GM23338 (cell line): ENCODE data around the gene ROS1. TPM values are rescaled to one million over a fixed set of nuclear protein-coding genes. Genes with fewer than 3 reads are reported as not detected.

Experiments
- ATAC-seq: fragments of 200-7000 bp; cut with Tn5 transposase; 3 replicates; pipeline ENCODE4 v1.9.1; 2020
- DNase-seq: peaks from one replicate; pipeline ENCODE4 v3.0.0-alpha.2; 2015; ENCODE audit warnings: low spot score
- H2AFZ ChIP-seq: fragments of 200-600 bp; sonication (generic); 2 replicates; pipeline ENCODE4 v1.8.0; 2016; ENCODE audit warnings: antibody characterized with exemption, mild to moderate bottlenecking, moderate library complexity
- H3F3A ChIP-seq: fragments of 200-600 bp; sonication (generic); replicated peaks from 2 replicates; pipeline ENCODE4 v1.8.0; 2017; ENCODE audit warnings: antibody characterized with exemption, mixed run types, low read depth
- H3K27ac ChIP-seq: fragments of 200-600 bp; sonication (generic); 2 replicates; pipeline ENCODE4 v1.6.1; 2016; ENCODE audit warnings: low read depth
- H3K27me3 ChIP-seq: fragments of 200-600 bp; sonication (generic); 2 replicates; pipeline ENCODE4 v1.8.0; 2016; ENCODE audit warnings: mild to moderate bottlenecking, mixed run types, moderate library complexity; ENCODE audit not compliant: insufficient read depth
- H3K36me3 ChIP-seq: fragments of 200-600 bp; sonication (generic); 2 replicates; pipeline ENCODE4 v1.8.0; 2016; ENCODE audit warnings: mild to moderate bottlenecking; ENCODE audit not compliant: insufficient read depth
- H3K4me1 ChIP-seq: fragments of 200-600 bp; sonication (generic); 2 replicates; pipeline ENCODE4 v1.8.0; 2016; ENCODE audit warnings: mild to moderate bottlenecking, moderate library complexity; ENCODE audit not compliant: insufficient read depth
- H3K4me2 ChIP-seq: fragments of 200-600 bp; sonication (generic); 2 replicates; pipeline ENCODE4 v1.7.1; 2017; ENCODE audit warnings: mixed run types
- H3K4me3 ChIP-seq: fragments of 200-600 bp; sonication (generic); 2 replicates; pipeline ENCODE4 v1.6.1; 2016; ENCODE audit warnings: mixed run types
- H3K79me2 ChIP-seq: fragments of 200-600 bp; sonication (generic); replicated peaks from 2 replicates; pipeline ENCODE4 v1.8.0; 2017; ENCODE audit warnings: mild to moderate bottlenecking; ENCODE audit not compliant: insufficient read depth
- H3K9me2 ChIP-seq: fragments of 200-600 bp; sonication (generic); 2 replicates; pipeline ENCODE4 v1.8.0; 2017; ENCODE audit not compliant: insufficient read depth
- H4K20me1 ChIP-seq: fragments of 200-600 bp; sonication (generic); replicated peaks from 2 replicates; pipeline ENCODE4 v1.8.0; 2017; ENCODE audit warnings: mild to moderate bottlenecking; ENCODE audit not compliant: insufficient read depth
- H3K27ac Mint-ChIP-seq: 2 replicates; pipeline ENCODE4 v1.8.0; 2020; ENCODE audit warnings: inconsistent platforms, mild to moderate bottlenecking, moderate library complexity, mixed read lengths
- H3K27me3 Mint-ChIP-seq: 3 replicates; pipeline ENCODE4 v1.8.0; 2022; ENCODE audit warnings: low read depth, mild to moderate bottlenecking, moderate library complexity, mixed read lengths, inconsistent platforms; ENCODE audit not compliant: insufficient read depth, poor library complexity
- H3K36me3 Mint-ChIP-seq: 3 replicates; pipeline ENCODE4 v1.8.0; 2021; ENCODE audit warnings: low read depth, mild to moderate bottlenecking, inconsistent platforms, moderate library complexity, mixed read lengths
- H3K4me1 Mint-ChIP-seq: 3 replicates; pipeline ENCODE4 v1.8.0; 2020; ENCODE audit warnings: mild to moderate bottlenecking, inconsistent platforms, mixed read lengths
- H3K4me3 Mint-ChIP-seq: 3 replicates; pipeline ENCODE4 v1.8.0; 2021; ENCODE audit warnings: moderate library complexity, mild to moderate bottlenecking, inconsistent platforms, mixed read lengths
- H3K9me3 Mint-ChIP-seq: 3 replicates; pipeline ENCODE4 v1.8.0; 2020; ENCODE audit warnings: moderate library complexity, mild to moderate bottlenecking, inconsistent platforms, mixed read lengths
- EZH2phosphoT487 ChIP-seq: fragments of 200-600 bp; sonication (generic); IDR thresholded peaks from one replicate; pipeline ENCODE4 v1.8.1; 2018; ENCODE audit warnings: antibody characterized with exemption; ENCODE audit not compliant: unreplicated experiment
- JUNB ChIP-seq: IDR thresholded peaks from one replicate; pipeline ENCODE4 v1.6.1; 2016; ENCODE audit warnings: antibody characterized with exemption; ENCODE audit not compliant: unreplicated experiment
- POLR2AphosphoS5 ChIP-seq: IDR thresholded peaks from 2 replicates; pipeline ENCODE4 v1.6.1; 2016; ENCODE audit warnings: antibody characterized with exemption, low read depth
- ZNF331 ChIP-seq: fragments of 250-450 bp; sonication (Bioruptor Pico); IDR thresholded peaks from 2 replicates; pipeline ENCODE4 v1.5.0; 2020; ENCODE audit warnings: low read depth, mild to moderate bottlenecking, moderate library complexity
- polyA plus RNA-seq: library from polyadenylated mRNA; unstranded; fragments of >200 nt; fragmentation: Nextera tagmentation; extraction: Ambion mirVana; gene quantifications from 2 replicates; pipeline ENCODE4 v1.2.1, GENCODE V29; 2016
- total RNA-seq: library from RNA; depleted of rRNA; stranded (reverse); fragments of >200 nt; shearing (Covaris generic); gene quantifications from 2 replicates; pipeline ENCODE4 v1.2.3, GENCODE V29; 2014
- TF ChIP-seq, protein P1 (sequence below): IDR thresholded peaks from one replicate; pipeline ENCODE4 v1.6.1; 2018; ENCODE audit warnings: antibody characterized with exemption; ENCODE audit not compliant: unreplicated experiment
- TF ChIP-seq, protein P2 (sequence below), 2 experiments: fragments of 200-600 bp in 1 of 2; sonication (generic) in 1 of 2; conservative IDR thresholded peaks; 2 replicates each; pipeline versions ENCODE4 v1.5.1 to v1.6.1; 2016 to 2017; ENCODE audit warnings: antibody characterized with exemption in 2 of 2, low read depth in 2 of 2, mild to moderate bottlenecking in 2 of 2, moderate library complexity in 1 of 2
- TF ChIP-seq, protein P3 (sequence below): fragments of 250-450 bp; sonication (Bioruptor Pico); IDR thresholded peaks from 2 replicates; pipeline ENCODE4 v1.5.0; 2020; ENCODE audit warnings: mild to moderate bottlenecking, moderate library complexity
- TF ChIP-seq, protein P4 (sequence below): IDR thresholded peaks from 2 replicates; pipeline ENCODE4 v1.6.1; 2016; ENCODE audit warnings: antibody characterized with exemption

Gene ROS1
- total and polyA plus RNA-seq, 2 experiments from 2014 or later, result not detected

DNA sequence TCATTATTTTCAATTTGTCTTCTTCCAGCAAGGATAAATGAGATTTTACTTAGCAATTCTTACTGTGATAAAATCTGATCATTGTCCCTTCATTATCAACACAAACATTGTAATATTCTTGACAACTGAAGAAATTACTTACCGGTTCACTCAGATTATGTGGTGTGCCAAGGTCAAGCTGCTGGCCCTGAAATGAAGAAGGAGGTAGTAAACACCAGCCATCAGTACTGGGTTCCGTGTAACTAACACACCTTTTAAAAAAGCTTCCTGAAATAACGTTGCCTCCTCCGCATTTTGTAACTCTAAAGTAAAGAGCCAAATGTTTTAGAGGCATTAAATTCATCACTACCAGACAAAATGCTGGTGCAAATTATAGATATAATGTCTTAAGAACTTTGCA, 7.4 kb downstream of the ROS1 start (continued):
- TF ChIP-seq JUNB, result no peak
- TF ChIP-seq, protein P1, sequence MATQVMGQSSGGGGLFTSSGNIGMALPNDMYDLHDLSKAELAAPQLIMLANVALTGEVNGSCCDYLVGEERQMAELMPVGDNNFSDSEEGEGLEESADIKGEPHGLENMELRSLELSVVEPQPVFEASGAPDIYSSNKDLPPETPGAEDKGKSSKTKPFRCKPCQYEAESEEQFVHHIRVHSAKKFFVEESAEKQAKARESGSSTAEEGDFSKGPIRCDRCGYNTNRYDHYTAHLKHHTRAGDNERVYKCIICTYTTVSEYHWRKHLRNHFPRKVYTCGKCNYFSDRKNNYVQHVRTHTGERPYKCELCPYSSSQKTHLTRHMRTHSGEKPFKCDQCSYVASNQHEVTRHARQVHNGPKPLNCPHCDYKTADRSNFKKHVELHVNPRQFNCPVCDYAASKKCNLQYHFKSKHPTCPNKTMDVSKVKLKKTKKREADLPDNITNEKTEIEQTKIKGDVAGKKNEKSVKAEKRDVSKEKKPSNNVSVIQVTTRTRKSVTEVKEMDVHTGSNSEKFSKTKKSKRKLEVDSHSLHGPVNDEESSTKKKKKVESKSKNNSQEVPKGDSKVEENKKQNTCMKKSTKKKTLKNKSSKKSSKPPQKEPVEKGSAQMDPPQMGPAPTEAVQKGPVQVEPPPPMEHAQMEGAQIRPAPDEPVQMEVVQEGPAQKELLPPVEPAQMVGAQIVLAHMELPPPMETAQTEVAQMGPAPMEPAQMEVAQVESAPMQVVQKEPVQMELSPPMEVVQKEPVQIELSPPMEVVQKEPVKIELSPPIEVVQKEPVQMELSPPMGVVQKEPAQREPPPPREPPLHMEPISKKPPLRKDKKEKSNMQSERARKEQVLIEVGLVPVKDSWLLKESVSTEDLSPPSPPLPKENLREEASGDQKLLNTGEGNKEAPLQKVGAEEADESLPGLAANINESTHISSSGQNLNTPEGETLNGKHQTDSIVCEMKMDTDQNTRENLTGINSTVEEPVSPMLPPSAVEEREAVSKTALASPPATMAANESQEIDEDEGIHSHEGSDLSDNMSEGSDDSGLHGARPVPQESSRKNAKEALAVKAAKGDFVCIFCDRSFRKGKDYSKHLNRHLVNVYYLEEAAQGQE, result no peak
- TF ChIP-seq, protein P2, sequence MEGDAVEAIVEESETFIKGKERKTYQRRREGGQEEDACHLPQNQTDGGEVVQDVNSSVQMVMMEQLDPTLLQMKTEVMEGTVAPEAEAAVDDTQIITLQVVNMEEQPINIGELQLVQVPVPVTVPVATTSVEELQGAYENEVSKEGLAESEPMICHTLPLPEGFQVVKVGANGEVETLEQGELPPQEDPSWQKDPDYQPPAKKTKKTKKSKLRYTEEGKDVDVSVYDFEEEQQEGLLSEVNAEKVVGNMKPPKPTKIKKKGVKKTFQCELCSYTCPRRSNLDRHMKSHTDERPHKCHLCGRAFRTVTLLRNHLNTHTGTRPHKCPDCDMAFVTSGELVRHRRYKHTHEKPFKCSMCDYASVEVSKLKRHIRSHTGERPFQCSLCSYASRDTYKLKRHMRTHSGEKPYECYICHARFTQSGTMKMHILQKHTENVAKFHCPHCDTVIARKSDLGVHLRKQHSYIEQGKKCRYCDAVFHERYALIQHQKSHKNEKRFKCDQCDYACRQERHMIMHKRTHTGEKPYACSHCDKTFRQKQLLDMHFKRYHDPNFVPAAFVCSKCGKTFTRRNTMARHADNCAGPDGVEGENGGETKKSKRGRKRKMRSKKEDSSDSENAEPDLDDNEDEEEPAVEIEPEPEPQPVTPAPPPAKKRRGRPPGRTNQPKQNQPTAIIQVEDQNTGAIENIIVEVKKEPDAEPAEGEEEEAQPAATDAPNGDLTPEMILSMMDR (conservative IDR thresholded peaks at IDR 0.05; ENCODE audit: low read depth in 2 of 2), result no peak

DNA sequence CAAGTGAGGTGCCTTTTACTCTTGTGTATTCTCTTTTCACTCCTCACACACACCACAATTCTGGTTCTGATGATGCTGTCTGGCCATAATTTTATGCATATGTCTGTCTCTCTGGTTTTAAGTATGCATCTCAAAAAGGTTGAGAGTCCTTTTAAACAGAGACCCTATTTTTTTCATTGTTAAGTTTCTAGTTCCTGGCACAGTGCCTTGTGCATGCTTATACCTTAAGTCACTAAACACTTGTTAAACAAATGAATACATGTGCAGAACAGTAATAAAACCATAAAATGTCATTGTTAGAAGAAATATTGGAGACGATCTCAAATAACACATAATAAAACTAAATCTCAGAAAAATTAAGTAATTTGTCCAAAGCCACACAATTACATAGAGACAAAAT, 7.9 kb downstream of the ROS1 start:
- Mint-ChIP-seq H3K4me1 (peaks cover 10% of the 10 kb centered on the region; the same call in 2 of the 3 replicates), H3K9me3 (no peaks in the 10 kb centered on the region), H3K27me3 (peaks cover 1% of the 10 kb centered on the region), H3K36me3 (no peaks in the 10 kb centered on the region), H3K4me3 (no peak overlapping the region), H3K27ac (no peak overlapping the region)
- H3K4me2 ChIP-seq, result no peak overlapping the region
- H3K4me3 ChIP-seq, result no peak overlapping the region
- H3K4me1 ChIP-seq, result no peaks in the 10 kb centered on the region
- ATAC-seq, result no peak
- H4K20me1 ChIP-seq, result no peaks in the 10 kb centered on the region
- no peak overlapping the region for H3K27ac ChIP-seq
- H3K36me3 ChIP-seq, result no peaks in the 10 kb centered on the region
- no peak overlapping the region for H2AFZ ChIP-seq
- DNase-seq, result no peak
- no peaks in the 10 kb centered on the region for H3K79me2 ChIP-seq
- no peaks in the 10 kb centered on the region for H3F3A ChIP-seq
- H3K27me3 ChIP-seq, result no peaks in the 10 kb centered on the region
- H3K9me2 ChIP-seq, result no peaks in the 10 kb centered on the region
- TF ChIP-seq EZH2phosphoT487 (no peak), JUNB (no peak), ZNF331 (CRISPR knock-in tag) (no peak), POLR2AphosphoS5 (no peak)
- TF ChIP-seq, protein P3, sequence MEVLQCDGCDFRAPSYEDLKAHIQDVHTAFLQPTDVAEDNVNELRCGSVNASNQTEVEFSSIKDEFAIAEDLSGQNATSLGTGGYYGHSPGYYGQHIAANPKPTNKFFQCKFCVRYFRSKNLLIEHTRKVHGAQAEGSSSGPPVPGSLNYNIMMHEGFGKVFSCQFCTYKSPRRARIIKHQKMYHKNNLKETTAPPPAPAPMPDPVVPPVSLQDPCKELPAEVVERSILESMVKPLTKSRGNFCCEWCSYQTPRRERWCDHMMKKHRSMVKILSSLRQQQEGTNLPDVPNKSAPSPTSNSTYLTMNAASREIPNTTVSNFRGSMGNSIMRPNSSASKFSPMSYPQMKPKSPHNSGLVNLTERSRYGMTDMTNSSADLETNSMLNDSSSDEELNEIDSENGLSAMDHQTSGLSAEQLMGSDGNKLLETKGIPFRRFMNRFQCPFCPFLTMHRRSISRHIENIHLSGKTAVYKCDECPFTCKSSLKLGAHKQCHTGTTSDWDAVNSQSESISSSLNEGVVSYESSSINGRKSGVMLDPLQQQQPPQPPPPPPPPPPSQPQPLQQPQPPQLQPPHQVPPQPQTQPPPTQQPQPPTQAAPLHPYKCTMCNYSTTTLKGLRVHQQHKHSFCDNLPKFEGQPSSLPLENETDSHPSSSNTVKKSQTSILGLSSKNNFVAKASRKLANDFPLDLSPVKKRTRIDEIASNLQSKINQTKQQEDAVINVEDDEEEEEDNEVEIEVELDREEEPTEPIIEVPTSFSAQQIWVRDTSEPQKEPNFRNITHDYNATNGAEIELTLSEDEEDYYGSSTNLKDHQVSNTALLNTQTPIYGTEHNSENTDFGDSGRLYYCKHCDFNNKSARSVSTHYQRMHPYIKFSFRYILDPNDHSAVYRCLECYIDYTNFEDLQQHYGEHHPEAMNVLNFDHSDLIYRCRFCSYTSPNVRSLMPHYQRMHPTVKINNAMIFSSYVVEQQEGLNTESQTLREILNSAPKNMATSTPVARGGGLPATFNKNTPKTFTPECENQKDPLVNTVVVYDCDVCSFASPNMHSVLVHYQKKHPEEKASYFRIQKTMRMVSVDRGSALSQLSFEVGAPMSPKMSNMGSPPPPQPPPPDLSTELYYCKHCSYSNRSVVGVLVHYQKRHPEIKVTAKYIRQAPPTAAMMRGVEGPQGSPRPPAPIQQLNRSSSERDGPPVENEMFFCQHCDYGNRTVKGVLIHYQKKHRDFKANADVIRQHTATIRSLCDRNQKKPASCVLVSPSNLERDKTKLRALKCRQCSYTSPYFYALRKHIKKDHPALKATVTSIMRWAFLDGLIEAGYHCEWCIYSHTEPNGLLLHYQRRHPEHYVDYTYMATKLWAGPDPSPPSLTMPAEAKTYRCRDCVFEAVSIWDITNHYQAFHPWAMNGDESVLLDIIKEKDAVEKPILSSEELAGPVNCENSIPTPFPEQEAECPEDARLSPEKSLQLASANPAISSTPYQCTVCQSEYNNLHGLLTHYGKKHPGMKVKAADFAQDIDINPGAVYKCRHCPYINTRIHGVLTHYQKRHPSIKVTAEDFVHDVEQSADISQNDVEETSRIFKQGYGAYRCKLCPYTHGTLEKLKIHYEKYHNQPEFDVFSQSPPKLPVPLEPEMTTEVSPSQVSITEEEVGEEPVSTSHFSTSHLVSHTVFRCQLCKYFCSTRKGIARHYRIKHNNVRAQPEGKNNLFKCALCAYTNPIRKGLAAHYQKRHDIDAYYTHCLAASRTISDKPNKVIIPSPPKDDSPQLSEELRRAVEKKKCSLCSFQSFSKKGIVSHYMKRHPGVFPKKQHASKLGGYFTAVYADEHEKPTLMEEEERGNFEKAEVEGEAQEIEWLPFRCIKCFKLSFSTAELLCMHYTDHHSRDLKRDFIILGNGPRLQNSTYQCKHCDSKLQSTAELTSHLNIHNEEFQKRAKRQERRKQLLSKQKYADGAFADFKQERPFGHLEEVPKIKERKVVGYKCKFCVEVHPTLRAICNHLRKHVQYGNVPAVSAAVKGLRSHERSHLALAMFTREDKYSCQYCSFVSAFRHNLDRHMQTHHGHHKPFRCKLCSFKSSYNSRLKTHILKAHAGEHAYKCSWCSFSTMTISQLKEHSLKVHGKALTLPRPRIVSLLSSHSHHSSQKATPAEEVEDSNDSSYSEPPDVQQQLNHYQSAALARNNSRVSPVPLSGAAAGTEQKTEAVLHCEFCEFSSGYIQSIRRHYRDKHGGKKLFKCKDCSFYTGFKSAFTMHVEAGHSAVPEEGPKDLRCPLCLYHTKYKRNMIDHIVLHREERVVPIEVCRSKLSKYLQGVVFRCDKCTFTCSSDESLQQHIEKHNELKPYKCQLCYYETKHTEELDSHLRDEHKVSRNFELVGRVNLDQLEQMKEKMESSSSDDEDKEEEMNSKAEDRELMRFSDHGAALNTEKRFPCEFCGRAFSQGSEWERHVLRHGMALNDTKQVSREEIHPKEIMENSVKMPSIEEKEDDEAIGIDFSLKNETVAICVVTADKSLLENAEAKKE (CRISPR knock-in tag), result no peak
- TF ChIP-seq, protein P2 (conservative IDR thresholded peaks at IDR 0.05; ENCODE audit: low read depth in 2 of 2), result no peak
- TF ChIP-seq, protein P4, sequence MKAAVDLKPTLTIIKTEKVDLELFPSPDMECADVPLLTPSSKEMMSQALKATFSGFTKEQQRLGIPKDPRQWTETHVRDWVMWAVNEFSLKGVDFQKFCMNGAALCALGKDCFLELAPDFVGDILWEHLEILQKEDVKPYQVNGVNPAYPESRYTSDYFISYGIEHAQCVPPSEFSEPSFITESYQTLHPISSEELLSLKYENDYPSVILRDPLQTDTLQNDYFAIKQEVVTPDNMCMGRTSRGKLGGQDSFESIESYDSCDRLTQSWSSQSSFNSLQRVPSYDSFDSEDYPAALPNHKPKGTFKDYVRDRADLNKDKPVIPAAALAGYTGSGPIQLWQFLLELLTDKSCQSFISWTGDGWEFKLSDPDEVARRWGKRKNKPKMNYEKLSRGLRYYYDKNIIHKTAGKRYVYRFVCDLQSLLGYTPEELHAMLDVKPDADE, result no peak
